ENCODE data around the gene COX8C. TPM values are rescaled to one million over a fixed set of nuclear protein-coding genes. Genes with fewer than 3 reads are reported as not detected.

COX8C gene
- total and polyA plus RNA-seq, 10 of the 15 experiments (the other 5 are each of a cell fraction or from before 2014, with no cell fraction given): 0.15 to 0.20 TPM; not detected in 8

GRCh38 chr14:93375673-93376156, 28.7 kb downstream of the COX8C start (continued):
- no peak for TF ChIP-seq CUX1 (IDR thresholded peaks at IDR 0.05; ENCODE audit: insufficient replicate concordance, low read depth, low read length)
- TF ChIP-seq EED (IDR thresholded peaks at IDR 0.05; ENCODE audit: low read depth): peak; percentile 93
- peak; percentile 93 for TF ChIP-seq IRF4 (IDR thresholded peaks at IDR 0.05; ENCODE audit: low read depth, low read length)
- no peak for TF ChIP-seq REST (IDR thresholded peaks at IDR 0.05; ENCODE audit: low read depth, low read length)
- no peak for TF ChIP-seq HDAC6 (IDR thresholded peaks at IDR 0.05; ENCODE audit: unreplicated experiment)
- peak; percentile 80 for TF ChIP-seq RUNX3 (IDR thresholded peaks at IDR 0.05; ENCODE audit: low read length)
- TF ChIP-seq ZBTB4 (CRISPR knock-in tag; IDR thresholded peaks at IDR 0.05): no peak
- peak; percentile 80 for TF ChIP-seq TBL1XR1 (IDR thresholded peaks at IDR 0.05; ENCODE audit: low read depth, low read length)
- TF ChIP-seq FOS (IDR thresholded peaks at IDR 0.05; ENCODE audit: borderline replicate concordance, extremely low read depth, insufficient read length): no peak
- no peak for TF ChIP-seq ELK1 (IDR thresholded peaks at IDR 0.05; ENCODE audit: low read depth, low read length)
- TF ChIP-seq E4F1 (IDR thresholded peaks at IDR 0.05; ENCODE audit: borderline replicate concordance, partially characterized antibody): no peak
- TF ChIP-seq FOXM1 (IDR thresholded peaks at IDR 0.05; ENCODE audit: low read depth, low read length): peak; percentile 95

Measured in GM12878 (cell line).